ENCODE results near the gene GJA8.
"Not testable (repeated sequence)": the region's sequence is repeated elsewhere in the genome, so short reads cannot be mapped to it uniquely, and the experiment has no call there.

GJA8 gene

DNA sequence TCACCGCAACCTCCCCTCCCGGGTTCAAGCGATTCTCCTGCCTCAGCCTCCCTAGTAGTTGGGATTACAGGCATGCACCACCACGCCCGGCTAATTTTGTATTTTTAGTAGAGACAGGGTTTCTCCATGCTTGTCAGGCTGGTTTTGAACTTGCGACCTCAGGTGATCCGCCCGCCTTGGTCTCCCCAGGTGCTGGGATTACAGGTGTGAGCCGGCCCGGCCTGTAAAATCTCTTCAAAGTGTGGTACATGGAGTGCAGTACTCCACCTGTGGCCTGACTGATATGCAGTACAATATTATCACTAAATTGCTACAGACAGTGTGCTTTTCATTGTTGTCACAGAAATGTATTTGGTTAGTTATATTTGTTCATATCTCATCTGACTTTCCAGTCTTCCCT is 25.1 kb downstream of the GJA8 start:
- DNase-seq (ENCODE audit: low spot score): not testable (repeated sequence)

DNA sequence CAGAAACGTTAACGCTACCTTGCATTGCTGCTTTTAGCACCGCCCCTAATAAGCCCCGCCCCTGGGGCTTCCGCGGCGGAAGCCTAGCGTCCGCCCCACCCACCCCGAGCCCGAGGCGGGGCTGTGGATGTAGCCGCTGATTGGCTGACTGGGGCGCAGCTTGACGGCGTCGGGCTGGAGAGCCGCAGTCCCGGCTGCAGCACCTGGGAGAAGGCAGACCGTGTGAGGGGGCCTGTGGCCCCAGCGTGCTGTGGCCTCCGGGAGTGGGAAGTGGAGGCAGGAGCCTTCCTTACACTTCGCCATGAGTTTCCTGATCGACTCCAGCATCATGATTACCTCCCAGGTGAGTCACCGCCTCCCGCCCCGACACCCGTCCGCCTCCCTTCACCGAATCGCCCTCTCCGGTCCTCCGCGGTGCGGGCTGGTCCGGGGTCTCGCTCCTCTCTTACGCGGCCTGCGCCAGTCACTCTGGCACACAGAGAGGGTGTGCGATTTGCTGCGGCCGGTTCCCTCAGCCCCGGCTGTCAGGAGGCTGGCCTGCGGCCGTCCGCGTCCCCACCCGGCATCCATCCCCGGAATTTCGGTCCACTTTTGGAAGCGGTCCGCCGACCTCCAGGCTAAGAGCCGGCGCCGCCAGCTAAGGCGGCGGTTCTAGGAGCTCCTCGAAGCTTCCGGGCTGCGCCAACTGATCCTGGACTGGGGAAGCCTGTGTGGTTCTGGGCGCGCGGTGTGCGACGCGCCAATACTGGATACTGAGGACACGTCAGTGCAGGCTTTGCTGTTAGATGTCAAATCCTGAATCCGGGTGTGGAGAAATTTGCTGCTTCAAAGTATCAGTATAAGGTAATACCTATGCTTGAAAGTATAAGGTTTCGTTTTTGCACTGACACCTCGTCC is 25.9 kb downstream of the GJA8 start, which contains the start of gene GPR89B:
Gene GPR89B (plus strand): TSS at position 185 of the 897 bp plus-strand sequence. CDS start 117 bp downstream, at position 302.
- peak; percentile 71 for DNase-seq (ENCODE audit: low spot score)

DNA sequence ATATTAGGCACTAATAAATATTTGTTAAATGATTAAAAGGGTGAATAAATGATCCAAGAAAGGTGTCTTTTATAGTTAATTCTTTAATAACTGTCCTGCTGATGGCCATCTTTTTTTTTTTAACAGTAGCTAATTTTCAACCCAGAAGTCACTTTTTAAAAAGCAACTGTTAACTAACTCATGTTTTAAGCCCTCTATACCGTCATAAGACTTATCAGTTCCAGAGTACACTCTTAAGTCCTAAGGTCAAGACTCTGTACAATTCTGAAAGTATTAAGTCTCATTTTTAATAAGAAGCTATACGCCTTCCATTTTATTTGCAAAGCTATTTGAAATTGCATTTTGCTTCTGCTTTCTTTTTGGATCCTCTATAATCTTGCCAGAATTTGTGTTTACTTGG is 28.5 kb downstream of the GJA8 start:
- not testable (repeated sequence) for DNase-seq (ENCODE audit: low spot score)

DNA sequence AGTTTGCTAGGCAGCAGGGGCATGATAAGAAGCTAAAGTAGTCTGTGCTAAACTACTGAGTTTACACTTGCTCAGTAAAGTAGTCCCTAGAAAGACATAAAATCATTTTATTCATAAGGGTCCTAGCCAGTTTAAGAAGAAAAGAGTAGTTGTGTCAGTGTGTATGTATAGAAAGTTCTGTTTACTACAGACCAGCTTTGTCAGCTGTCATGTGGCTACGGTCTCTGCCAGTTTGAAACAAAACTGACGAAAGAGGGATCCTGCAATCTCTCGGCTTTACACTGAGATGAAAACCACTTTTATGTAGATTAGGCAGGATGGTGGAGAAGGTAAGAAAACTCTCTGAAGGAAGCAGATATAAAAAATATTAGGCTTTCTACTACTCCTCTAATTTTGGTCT is 32.7 kb downstream of the GJA8 start:
- DNase-seq (ENCODE audit: low spot score): not testable (repeated sequence)

DNA sequence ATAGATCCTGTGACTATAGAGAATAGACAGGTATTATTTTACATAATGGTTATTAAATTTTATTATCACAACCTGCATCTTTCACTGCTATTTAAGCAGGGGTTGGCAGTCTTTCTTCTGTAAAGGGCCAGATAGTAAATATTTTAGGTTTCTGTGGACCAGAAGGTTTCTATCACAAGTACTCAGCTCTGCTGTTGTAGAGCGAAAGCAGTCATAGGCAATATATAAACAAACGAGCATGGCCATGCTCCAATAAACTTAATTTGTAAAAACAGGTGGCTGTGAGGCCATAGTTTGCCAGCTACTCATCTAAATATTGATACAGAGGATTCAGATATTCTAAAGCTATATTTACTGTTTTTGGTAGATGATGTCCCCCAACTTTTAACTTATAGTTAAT is 37.9 kb downstream of the GJA8 start:
- DNase-seq (ENCODE audit: low spot score): not testable (repeated sequence)

DNA sequence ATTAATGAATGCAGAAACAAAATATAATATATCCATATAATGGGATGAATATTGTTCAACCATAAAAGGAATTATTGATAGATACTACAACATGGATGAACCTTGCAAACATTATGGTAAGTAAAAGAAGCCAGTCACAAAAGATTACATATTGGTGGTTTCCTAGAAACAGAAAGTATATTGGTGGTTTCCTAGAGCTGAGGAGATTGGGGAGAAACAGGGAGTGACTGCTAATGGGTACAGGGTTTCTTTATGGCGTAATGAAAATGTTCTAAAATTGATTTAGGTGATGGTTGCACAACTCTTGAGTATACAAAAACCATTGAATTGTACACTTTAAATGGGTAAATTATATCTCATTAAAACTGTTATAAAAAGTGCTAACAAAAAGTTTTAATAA is 40.0 kb downstream of the GJA8 start:
- not testable (repeated sequence) for DNase-seq (ENCODE audit: low spot score)

DNA sequence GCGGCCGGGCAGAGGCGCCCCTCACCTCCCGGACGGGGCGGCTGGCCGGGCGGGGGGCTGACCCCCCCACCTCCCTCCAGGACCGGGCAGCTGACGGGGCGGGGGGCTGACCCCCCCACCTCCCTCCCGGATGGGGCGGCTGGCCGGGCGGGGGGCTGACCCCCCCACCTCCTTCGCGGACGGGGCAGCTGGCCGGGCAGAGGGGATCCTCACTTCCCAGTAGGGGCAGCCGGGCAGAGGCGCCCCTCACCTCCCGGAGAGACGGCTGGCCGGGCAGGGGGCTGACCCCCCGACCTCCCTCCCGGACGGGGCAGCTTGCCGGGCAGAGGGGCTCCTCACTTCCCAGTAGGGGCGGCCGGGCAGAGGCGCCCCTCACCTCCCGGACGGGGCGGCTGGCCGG is 46.9 kb downstream of the GJA8 start:
- DNase-seq (ENCODE audit: low spot score): not testable (repeated sequence)

All from hepatic stellate cell (primary cell).